ENCODE data around the gene KCNQ1.
A peak's percentile ranks its signal among the peaks of the same experiment; 100 is the strongest.

The KCNQ1 gene

GRCh38 chr11:2878782-2879181, 434.0 kb downstream of the KCNQ1 start:
- H3K27me3 ChIP-seq (ENCODE audit: insufficient read depth, low read length, poor library complexity, severe bottlenecking): no peaks in the 10 kb centered on the region

DNA sequence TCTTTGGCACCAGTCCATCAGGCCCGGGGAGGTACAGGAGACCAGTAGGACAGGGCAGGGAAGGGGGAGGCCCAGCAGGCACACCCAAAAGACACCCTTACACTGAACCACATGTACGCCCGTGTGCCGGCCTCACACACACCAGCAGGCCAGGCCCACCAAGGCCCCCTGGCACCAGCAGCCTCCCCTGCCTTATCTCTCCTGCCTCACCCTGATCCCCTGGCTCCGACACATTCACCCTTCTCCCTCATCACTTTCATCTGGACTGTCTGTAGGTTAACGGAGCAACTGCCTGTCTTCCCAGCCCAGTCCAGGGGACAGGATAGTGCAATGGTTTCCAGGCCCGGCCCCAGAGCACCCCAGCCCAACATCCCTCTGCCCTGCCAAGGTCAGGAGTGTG, 435.8 kb downstream of the KCNQ1 start:
- no peaks in the 10 kb centered on the region for H4K20me1 ChIP-seq (ENCODE audit: insufficient read depth, low read length, poor library complexity, severe bottlenecking)
- no peaks in the 10 kb centered on the region for H3F3A ChIP-seq (ENCODE audit: low read depth)
- H3K79me2 ChIP-seq (ENCODE audit: insufficient read depth, low read length): no peaks in the 10 kb centered on the region
- H3K36me3 ChIP-seq (ENCODE audit: insufficient read depth, low read length): no peaks in the 10 kb centered on the region
- H3K27me3 ChIP-seq (ENCODE audit: insufficient read depth, low read length, poor library complexity, severe bottlenecking): no peaks in the 10 kb centered on the region
- no peak overlapping the region for H3K4me2 ChIP-seq (ENCODE audit: low read depth, low read length, poor library complexity, severe bottlenecking)
- no peaks in the 10 kb centered on the region for H3K9me2 ChIP-seq (replicated peaks; ENCODE audit: low read depth, low read length)
- H3K4me3 ChIP-seq (ENCODE audit: low read length, poor library complexity, severe bottlenecking): no peak overlapping the region
- H3K4me1 ChIP-seq (ENCODE audit: insufficient read depth, low read length, poor library complexity, severe bottlenecking): peaks cover 30% of the 10 kb centered on the region
- no peak for TF ChIP-seq EZH2phosphoT487 (IDR thresholded peaks at IDR 0.05; ENCODE audit: borderline replicate concordance)
- TF ChIP-seq CTCF (conservative IDR thresholded peaks at IDR 0.05; ENCODE audit: low read length): no peak
- peak overlapping the region; percentile 71 for H3K9ac ChIP-seq (ENCODE audit: low read depth, low read length, poor library complexity, severe bottlenecking)
- no peak overlapping the region for H2AFZ ChIP-seq (ENCODE audit: low read length)
- no peaks in the 10 kb centered on the region for H3K9me3 ChIP-seq (ENCODE audit: insufficient read depth, low read depth, low read length)

More at GRCh38 chr11:2878782-2879181, 434.0 kb downstream of the KCNQ1 start:
- H3K9me3 ChIP-seq (ENCODE audit: insufficient read depth, low read depth, low read length): 0 out of 2 replicates have a peak, but pooled peaks cover 3% of the 10 kb centered on the region
- H2AFZ ChIP-seq (ENCODE audit: low read length): no peak overlapping the region
- H3K9me2 ChIP-seq (replicated peaks; ENCODE audit: low read depth, low read length): no peaks in the 10 kb centered on the region
- TF ChIP-seq CTCF (conservative IDR thresholded peaks at IDR 0.05; ENCODE audit: low read length): no peak
- no peak for TF ChIP-seq EZH2phosphoT487 (IDR thresholded peaks at IDR 0.05; ENCODE audit: borderline replicate concordance)
- no peaks in the 10 kb centered on the region for H3K36me3 ChIP-seq (ENCODE audit: insufficient read depth, low read length)
- no peak overlapping the region for H3K9ac ChIP-seq (ENCODE audit: low read depth, low read length, poor library complexity, severe bottlenecking)
- H4K20me1 ChIP-seq (ENCODE audit: insufficient read depth, low read length, poor library complexity, severe bottlenecking): no peaks in the 10 kb centered on the region
- no peaks in the 10 kb centered on the region for H3K79me2 ChIP-seq (ENCODE audit: insufficient read depth, low read length)
- no peaks in the 10 kb centered on the region for H3F3A ChIP-seq (ENCODE audit: low read depth)
- H3K4me3 ChIP-seq (ENCODE audit: low read length, poor library complexity, severe bottlenecking): no peak overlapping the region
- peaks cover 30% of the 10 kb centered on the region for H3K4me1 ChIP-seq (ENCODE audit: insufficient read depth, low read length, poor library complexity, severe bottlenecking)
- no peak overlapping the region for H3K4me2 ChIP-seq (ENCODE audit: low read depth, low read length, poor library complexity, severe bottlenecking)

GRCh38 chr11:2881076-2881980, 436.5 kb downstream of the KCNQ1 start:
- Histone ChIP-seq H3K79me2 (ENCODE audit: insufficient read depth, low read length) (no peaks in the 10 kb centered on the region), H3F3A (ENCODE audit: low read depth) (no peaks in the 10 kb centered on the region), H2AFZ (ENCODE audit: low read length) (peak overlapping the region; percentile 86), H3K4me2 (ENCODE audit: low read depth, low read length, poor library complexity, severe bottlenecking) (peak overlapping the region; percentile 55), H3K9ac (ENCODE audit: low read depth, low read length, poor library complexity, severe bottlenecking) (peak overlapping the region; percentile 71), H3K36me3 (ENCODE audit: insufficient read depth, low read length) (no peaks in the 10 kb centered on the region), H3K9me2 (replicated peaks; ENCODE audit: low read depth, low read length) (no peaks in the 10 kb centered on the region), H3K9me3 (ENCODE audit: insufficient read depth, low read depth, low read length) (no peaks in the 10 kb centered on the region), H3K4me1 (ENCODE audit: insufficient read depth, low read length, poor library complexity, severe bottlenecking) (peaks cover 26% of the 10 kb centered on the region), H4K20me1 (ENCODE audit: insufficient read depth, low read length, poor library complexity, severe bottlenecking) (no peaks in the 10 kb centered on the region), H3K27me3 (ENCODE audit: insufficient read depth, low read length, poor library complexity, severe bottlenecking) (no peaks in the 10 kb centered on the region), H3K4me3 (ENCODE audit: low read length, poor library complexity, severe bottlenecking) (no peak overlapping the region)
- no peak for TF ChIP-seq CTCF (conservative IDR thresholded peaks at IDR 0.05; ENCODE audit: low read length)
- no peak for TF ChIP-seq EZH2phosphoT487 (IDR thresholded peaks at IDR 0.05; ENCODE audit: borderline replicate concordance)

Data from Loucy (cell line).